Dedifferentiated amniotic fluid mesenchymal stem cell (primary cell): ENCODE results near the gene PASK.

Source experiments
- DNase-seq: peaks from one replicate; pipeline ENCODE4 v3.0.0-alpha.2; 2016; ENCODE audit errors: extremely low spot score

The PASK gene

DNA sequence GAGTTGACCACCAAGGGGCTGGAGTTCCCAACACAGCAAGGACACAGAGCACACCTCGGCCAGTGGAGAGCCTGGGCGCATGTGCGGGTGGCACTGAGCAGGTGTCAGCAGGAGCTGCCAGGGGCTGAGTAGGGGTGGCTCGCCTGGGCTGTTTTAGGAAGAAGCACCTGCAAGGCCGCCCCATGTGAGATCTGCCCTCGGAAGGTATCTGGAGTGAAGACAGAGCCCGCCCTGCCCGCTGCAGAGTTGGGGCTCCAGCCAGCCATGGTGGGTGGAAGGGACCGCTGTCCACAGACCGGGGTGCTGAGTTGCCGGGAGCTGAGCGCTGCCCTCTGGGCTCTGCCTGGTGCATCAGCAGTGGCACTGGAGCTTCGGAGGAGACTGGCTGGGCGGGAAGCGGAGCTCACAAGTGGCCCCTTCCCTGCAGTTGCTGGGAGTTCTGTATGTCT is 82.4 kb downstream of the PASK start:
- no peak for DNase-seq

DNA sequence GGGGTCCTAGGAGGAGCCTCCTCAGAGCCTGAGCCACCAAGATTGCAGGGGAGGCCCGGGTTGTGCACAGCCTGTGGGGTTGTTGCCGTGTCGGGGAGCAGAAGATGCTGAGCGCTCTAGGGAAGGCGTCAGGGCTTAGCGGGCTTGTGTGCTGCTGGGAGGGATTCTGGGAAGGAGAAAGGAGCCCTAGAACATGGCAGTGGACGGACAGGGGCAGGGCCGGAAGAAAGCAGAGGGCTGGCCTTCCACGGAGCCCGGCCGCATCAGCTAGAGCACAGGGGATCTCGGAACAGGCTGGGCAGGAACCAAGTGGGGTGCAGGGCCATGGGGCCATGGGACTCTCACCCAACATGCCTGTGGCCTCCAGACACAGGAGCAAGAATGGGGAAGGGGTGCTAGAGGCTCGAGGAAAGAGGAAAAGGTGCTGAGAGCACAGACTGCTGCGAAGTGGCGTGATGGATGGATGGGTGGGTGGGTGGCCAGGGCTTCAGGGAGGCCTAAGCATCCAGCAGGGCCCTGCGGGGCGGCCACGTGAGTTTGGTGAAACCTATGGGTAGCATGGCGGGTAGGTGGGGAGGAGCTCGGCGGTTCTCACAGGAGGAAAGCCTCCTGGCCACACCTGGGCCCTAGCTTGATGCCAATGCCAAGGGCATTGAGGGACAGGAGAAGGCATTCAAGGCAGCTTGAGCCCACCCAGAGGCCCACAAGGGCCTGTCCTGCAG is 82.9 kb downstream of the PASK start:
- no peak for DNase-seq

DNA sequence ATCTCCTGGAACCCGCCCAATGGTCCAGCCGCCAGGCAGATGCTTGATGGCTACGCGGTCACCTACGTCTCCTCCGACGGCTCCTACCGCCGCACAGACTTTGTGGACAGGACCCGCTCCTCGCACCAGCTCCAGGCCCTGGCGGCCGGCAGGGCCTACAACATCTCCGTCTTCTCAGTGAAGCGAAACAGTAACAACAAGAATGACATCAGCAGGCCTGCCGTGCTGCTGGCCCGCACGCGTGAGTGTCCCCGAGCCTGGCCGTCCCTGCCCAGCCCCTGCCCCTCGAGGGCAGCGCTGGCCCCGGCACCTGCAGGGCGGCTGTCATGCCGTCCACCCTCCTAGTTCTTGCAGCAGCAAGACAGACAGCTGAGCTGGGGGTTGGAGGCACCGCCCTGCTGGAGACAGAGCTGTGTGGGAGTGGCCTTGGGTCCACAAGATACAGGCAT is 83.9 kb downstream of the PASK start:
- no peak for DNase-seq

DNA sequence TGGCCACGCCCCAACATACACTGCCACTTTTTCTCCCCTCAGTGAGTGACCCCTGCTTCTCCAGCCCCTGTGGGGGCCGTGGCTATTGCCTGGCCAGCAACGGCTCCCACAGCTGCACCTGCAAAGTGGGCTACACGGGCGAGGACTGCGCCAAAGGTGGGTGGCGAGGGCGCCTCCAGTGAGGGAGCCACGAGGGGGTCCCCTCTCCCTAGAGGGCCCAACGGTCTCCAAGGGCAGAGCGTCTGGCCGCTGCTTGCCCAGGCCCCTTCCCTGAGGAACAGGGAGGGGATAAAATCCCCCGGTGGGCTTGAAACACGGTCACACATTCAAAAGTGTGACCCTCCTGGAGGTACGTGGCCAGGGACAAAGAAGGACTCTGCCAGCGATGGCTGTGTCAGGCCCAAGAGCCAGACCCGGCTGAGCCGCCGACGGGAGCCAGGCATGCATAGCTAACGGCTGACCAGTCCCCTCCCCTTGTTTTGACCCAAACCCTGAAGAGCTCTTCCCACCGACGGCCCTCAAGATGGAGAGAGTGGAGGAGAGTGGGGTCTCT is 84.4 kb downstream of the PASK start:
- no peak for DNase-seq

DNA sequence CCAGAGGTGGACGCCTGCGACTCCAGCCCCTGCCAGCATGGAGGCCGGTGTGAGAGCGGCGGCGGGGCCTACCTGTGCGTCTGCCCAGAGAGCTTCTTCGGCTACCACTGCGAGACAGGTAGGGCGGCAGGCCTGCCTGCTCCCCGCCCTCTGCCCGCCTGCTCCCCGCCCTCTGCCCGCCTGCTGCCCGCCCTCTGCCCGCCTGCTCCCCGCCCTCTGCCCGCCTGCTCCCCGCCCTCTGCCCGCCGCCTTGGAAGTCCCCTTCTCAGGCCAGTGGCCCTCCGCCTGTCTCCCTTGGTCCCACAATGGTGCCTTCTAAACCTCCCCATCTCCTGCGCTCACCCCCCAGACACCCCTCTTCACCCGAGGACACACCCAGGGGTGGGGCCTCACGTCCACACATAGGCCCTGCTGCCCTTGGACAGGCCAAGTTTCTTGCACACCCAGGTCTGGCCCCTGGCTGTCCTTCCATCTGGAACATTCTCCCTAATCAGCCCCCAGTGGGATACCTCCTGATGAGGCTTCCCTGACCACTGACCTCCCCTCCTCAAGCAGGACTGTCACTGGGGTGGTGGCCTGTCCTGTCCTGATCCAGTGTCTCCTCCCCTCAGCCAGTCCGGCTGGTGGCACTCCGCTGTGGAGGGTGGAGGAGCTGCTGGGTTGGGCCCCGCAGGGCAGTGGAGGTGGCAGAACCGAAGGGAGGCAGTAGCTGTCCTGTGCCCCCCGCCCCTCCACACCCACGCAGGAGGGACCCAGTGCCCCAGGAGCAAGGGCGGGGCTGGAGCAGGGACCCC is 85.1 kb downstream of the PASK start:
- no peak for DNase-seq

DNA sequence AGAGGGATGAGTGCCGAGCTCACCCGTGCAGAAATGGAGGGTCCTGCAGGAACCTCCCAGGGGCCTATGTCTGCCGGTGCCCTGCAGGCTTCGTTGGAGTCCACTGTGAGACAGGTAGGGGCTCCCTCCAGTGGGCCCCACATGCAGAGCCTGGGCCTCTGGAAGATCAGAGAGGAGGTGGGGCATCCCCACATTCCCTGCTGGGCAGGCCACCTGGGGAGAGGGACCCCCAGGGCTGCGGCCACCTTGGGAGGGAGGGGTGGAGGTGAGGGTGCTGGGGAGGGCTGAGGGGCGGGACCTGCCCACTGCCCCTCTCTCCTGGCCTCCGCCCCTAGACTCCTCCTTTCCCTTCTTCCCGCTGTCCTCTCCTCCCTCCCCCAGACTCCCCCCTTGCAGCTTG is 85.7 kb downstream of the PASK start:
- no peak for DNase-seq

DNA sequence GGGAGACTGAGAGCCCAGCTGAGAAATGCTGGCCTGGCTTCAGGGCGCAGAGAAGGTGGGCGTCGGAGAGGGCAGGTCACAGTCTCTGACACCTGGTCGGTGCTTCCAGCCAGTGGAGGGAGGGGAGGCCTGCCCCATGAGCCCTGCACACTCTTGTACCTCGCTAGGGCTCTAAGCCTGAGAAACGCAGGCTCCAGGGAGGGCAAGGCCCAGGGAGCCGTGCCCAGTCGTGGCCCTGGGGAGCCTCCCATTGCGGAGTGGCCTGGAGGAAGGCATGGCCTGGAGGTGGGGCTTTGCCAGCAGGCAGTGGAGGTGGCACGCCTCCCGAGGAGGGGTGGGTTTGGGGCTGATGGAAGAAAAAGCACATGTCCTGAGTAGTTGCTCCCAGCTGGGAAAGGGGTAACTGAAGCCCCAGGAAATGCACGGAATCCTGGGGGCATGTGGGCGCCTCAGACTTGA is 86.2 kb downstream of the PASK start:
- DNase-seq, result no peak

DNA sequence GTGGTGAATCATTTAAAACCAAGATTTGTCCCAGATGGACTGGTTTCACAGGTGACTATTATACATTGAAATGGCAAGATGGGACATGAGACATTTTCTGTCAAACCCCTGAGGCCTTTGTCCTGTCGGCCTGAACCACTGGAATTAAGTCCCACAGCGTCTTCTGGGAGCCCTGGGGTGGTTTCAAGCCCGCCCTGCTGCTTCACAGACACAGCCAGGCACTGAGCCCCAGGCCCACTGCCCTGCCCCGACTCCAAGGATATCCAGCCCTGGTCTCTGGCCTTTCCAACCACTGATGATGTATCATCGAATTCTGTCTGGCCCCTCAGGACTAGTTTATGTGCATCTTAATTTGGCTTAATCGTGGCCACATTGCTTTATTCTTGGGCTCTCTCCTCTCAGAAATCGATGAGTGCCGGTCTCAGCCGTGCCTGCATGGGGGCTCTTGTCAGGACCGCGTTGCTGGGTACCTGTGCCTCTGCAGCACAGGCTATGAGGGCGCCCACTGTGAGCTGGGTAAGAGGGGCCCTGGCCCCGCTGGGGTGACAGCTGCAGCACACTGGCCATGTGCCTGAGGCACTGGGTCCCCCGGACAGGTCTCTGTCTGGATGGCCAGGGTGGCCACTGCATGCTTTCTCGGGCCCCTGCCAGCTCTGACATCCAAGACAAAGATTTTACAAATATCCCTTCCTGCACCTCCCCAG is 86.7 kb downstream of the PASK start:
- DNase-seq, result no peak

DNA sequence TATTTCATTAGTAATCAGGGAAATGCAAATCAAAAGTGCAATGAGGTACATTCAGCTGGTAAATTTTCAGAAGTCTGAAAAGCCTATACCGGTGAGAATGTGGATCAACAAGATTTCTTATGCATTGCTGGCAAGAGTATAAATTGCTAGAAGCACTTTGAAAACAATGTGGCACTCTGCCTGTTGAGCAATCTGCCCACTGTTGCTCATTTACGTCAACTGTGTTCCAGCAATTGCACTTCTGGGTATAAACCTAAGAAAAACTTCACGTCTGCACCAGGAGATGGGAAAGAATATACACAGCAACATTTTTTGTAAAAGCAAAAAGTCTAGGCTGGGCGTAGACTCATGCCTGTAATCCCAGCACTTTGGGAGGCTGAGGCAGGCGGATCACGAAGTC is 88.0 kb downstream of the PASK start:
- DNase-seq, result no peak
